ENCODE data around the gene CREBBP. TPM values are rescaled to one million over a fixed set of nuclear protein-coding genes. Genes with fewer than 3 reads are reported as not detected.

The CREBBP gene
- total RNA-seq, 1 experiment from 2014 or later = 79.1 TPM

GRCh38 chr16:3924763-3925162, 44.2 kb upstream of the CREBBP start:
- no peaks in the 10 kb centered on the region for H3K23me2 ChIP-seq (ENCODE audit: insufficient read length, low read depth, low read length, poor library complexity, severe bottlenecking)
- H3K27me3 ChIP-seq (ENCODE audit: insufficient read depth, low read length) = no peaks in the 10 kb centered on the region
- H2BK12ac ChIP-seq (ENCODE audit: insufficient read length, low read depth, low read length) = no peak overlapping the region
- Mint-ChIP-seq H3K4me3 (no peak overlapping the region), H3K27ac (no peak overlapping the region; a peak in 1 of 7 replicates), H3K27me3 (ENCODE audit: low read depth) (peaks cover 3% of the 10 kb centered on the region), H3K36me3 (ENCODE audit: insufficient read depth in 1 of 3, low read depth in 3 of 3) (no peaks in the 10 kb centered on the region), H3K4me1 (no peaks in the 10 kb centered on the region), H3K9me3 (peaks cover 0 to 2% of the 10 kb centered on the region in 2 experiments; a peak in 1 of 5 replicates)
- H3K14ac ChIP-seq (ENCODE audit: insufficient read depth, low read length) = no peak overlapping the region
- no peaks in the 10 kb centered on the region for H3K79me1 ChIP-seq (ENCODE audit: insufficient read depth, low read depth, low read length, poor library complexity, severe bottlenecking)
- no peak overlapping the region for H3K56ac ChIP-seq (ENCODE audit: insufficient read length, low read depth, low read length)
- H3K9ac ChIP-seq (ENCODE audit: extremely low read depth, insufficient read length, low read length) = no peak overlapping the region
- no peak for TF ChIP-seq CTCF (conservative IDR thresholded peaks at IDR 0.05)
- no peak overlapping the region for H3T11ph ChIP-seq (ENCODE audit: low read length)
- H2AFZ ChIP-seq (ENCODE audit: low read length) = no peak overlapping the region
- no peak overlapping the region for H3K18ac ChIP-seq (ENCODE audit: insufficient read length, low read depth, low read length)
- no peak overlapping the region for H2BK5ac ChIP-seq (ENCODE audit: insufficient read length, low read length)
- H2BK20ac ChIP-seq (ENCODE audit: low read depth, low read length, poor library complexity, severe bottlenecking) = no peak overlapping the region
- DNase-seq = no peak
- H4K20me1 ChIP-seq (ENCODE audit: control insufficient read depth, insufficient read depth, insufficient read length) = no peaks in the 10 kb centered on the region
- no peak overlapping the region for H4K8ac ChIP-seq (replicated peaks; ENCODE audit: insufficient read length, low read depth, low read length)
- H2AK5ac ChIP-seq (ENCODE audit: insufficient read length, low read length) = no peak overlapping the region
- H3K4me1 ChIP-seq (ENCODE audit: insufficient read depth, low read length) = no peaks in the 10 kb centered on the region
- no peaks in the 10 kb centered on the region for H3K79me2 ChIP-seq (ENCODE audit: insufficient read depth, low read length)
- no peak overlapping the region for H2BK15ac ChIP-seq (ENCODE audit: low read depth, low read length)
- H3K23ac ChIP-seq (ENCODE audit: insufficient read length, low read depth, low read length) = no peak overlapping the region
- no peak overlapping the region for H3K4ac ChIP-seq (ENCODE audit: low read depth, low read length)
- H2BK120ac ChIP-seq (ENCODE audit: low read depth, low read length, poor library complexity, severe bottlenecking) = no peak overlapping the region
- no peak overlapping the region for H3K27ac ChIP-seq (ENCODE audit: insufficient read length, low read depth, low read length)
- no peaks in the 10 kb centered on the region for H3K9me3 ChIP-seq (ENCODE audit: control insufficient read depth, low read depth, low read length)
- no peak overlapping the region for H4K5ac ChIP-seq (ENCODE audit: insufficient read length, low read depth, low read length)
- no peak overlapping the region for H3K4me2 ChIP-seq (ENCODE audit: insufficient read depth, insufficient read length, low read length)
- no peak overlapping the region for H4K91ac ChIP-seq (ENCODE audit: insufficient read length, low read depth, low read length)

Measured in H9 (cell line).